H4 (cell line): Measurements from ENCODE around the gene TAMALIN. TPM values are rescaled to one million over a fixed set of nuclear protein-coding genes. Genes with fewer than 3 reads are reported as not detected.

Source experiments
- DNase-seq: peaks from one replicate; pipeline ENCODE4 v3.0.0-alpha.2; 2015; ENCODE audit warnings: low spot score
- total RNA-seq: library from RNA; depleted of rRNA; stranded (reverse); fragments of >200 nt; shearing (Covaris generic); gene quantifications from 2 replicates; pipeline ENCODE4 v1.2.3, GENCODE V29; 2014; rRNA removed

The TAMALIN gene
- total RNA-seq, 1 experiment from 2014 or later: 1.8 TPM

DNA sequence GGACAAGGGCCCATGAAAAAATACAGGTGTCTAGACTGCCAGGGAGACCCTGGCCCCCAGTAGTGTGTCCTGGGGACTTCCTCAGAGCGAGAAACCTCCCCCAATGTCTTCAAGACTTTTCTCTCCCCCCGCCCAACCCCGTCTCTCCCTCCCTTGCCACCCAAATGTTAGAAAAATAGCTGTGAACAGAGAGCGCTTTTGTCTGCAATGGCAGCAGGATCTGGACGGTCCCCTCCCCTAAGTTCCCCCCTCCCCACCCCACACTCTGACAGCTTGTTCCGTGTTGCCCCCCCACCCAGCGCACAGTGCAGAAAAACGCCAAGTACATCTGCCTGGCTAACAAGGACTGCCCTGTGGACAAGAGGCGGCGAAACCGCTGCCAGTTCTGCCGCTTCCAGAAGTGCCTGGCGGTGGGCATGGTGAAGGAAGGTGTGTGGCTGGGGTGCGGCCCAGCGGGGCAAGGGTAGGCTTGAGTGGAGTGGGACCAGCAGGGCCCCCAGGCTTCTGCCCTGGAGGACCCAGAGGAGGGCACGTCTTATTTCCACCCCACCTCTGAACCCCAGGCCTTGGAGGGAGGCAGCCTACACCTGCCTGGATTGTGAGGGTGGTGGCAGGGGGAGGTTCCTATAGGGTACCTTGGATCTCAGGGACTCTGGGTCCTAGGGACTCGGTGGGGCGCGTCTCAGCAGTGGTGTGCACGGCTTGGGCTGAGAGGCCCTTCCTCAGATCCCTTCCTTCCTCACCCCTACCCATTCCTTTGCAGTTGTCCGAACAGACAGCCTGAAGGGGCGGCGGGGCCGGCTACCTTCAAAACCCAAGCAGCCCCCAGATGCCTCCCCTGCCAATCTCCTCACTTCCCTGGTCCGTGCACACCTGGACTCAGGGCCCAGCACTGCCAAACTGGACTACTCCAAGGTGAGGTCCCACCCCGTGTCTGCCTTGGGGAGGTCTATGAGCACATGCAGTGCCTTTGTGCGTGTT lies 49.3 kb downstream of the TAMALIN start:
- DNase-seq: no peak

- DNase-seq: no peak
Observed at GRCh38 chr12:52056801-52057637, 50.3 kb downstream of the TAMALIN start.

GRCh38 chr12:52057638-52058576 lies 51.2 kb downstream of the TAMALIN start:
- no peak for DNase-seq

DNA sequence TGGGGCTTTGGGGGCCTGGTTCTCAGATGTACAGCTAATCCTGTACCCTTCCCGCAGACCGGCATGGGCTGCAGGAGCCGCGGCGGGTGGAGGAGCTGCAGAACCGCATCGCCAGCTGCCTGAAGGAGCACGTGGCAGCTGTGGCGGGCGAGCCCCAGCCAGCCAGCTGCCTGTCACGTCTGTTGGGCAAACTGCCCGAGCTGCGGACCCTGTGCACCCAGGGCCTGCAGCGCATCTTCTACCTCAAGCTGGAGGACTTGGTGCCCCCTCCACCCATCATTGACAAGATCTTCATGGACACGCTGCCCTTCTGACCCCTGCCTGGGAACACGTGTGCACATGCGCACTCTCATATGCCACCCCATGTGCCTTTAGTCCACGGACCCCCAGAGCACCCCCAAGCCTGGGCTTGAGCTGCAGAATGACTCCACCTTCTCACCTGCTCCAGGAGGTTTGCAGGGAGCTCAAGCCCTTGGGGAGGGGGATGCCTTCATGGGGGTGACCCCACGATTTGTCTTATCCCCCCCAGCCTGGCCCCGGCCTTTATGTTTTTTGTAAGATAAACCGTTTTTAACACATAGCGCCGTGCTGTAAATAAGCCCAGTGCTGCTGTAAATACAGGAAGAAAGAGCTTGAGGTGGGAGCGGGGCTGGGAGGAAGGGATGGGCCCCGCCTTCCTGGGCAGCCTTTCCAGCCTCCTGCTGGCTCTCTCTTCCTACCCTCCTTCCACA lies 52.0 kb downstream of the TAMALIN start:
- no peak for DNase-seq

DNA sequence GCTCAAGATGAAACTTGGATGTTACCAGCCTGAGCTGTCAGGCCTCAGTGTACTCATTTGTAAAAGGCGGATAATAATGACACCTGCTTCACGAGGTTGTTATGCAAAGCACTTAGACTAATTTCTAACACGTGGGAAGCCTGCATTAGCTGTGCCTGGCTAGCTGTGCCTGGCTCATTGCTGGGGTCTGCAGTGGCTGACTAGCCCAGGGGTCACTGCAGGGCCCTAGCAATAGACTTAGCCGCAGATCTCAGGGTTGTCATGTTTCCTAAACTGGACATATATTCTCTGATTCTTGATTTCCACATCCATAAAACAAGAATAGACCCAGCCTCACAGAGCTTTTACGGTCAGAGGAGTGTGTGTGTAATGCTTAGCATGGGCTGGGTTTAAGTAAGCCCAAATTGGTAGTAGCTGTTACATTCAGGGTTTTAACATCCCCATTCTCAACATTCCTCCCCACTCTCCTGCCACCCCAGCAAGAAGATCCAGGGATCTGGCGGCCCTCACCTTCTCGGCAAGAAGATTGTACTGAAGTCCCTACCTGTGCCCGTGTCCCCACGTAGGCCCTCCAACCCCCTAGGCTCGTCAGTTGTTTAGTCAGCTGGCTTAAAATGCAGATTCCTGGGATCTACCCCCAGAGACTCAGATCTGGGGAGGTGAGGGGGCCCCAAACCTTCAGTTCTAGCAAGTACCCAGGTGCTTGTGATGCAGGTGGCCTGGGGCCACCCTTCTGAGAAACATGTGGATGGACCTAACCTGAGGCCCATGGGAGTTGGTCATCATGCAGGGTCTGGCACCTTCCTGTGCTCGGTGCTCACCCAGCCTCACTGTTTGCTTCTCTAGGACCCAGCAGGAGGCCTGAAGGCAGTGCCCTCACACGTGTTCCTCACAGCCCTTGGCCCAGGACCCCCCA lies 53.1 kb downstream of the TAMALIN start:
- no peak for DNase-seq

DNA sequence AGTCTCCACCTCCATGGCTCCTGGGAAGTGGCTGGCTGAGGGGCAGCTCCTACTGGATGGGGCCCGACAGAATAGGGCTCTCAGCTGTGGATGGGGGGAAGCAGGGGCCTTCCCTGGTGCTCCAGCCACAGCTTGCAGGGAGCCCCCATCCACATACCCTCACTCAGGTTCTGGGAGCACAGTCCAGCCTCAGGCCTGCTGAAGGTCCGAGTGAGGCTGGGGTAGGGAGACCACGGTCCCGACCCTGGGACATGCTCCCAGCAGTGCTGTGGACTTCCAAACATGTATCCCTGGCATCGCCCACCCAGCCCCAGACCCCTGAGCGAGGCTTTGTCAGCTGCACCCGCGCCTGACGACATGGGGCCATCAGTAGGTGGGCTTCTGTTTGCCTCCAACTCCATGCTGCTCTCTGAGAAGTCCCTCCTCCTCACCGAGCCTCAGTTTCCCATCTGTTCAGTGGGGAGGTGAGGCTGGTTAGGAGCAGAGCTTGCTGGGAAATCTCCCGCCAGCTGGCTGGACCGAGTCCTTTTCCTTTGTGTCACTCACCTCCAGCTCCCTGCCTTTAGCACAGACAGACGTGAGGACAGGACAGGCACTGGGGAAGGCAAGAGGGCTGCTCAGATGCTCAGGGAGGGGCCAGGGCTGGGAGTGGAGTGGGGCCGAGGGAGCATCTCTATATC lies 53.9 kb downstream of the TAMALIN start:
- DNase-seq: no peak

DNA sequence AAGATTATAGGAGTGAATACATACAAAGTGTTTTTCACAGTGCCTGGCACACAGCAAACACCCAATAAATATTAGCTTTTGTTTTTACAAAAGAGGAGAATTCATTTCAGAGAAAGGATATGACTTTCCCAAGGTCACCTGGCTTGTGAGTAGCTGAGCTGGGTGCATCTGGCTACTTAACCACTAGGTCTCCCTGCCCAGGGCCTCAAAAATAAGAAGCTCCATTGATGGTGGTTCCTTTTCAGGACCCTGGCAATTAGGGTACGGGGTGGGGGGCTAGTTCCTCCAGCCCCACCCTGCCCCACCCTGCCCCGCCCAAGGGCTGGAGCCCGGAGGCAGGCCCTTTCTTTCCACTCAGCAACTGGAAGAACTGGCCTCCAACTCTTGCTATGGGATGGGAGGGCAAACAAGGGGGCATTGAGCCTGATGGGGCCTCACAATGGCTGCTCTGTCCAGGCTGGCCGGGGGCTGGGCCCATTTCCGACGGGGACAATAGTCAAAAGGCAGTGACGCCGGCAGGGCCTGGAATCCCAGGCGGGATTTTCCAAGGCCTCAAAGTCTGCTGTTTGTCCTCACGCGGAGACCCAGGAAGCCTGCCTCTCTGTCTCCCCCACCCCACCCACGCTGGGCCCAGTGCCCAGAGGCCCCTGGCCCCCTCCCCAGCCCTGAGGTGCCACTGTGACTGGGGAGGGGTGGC lies 54.9 kb downstream of the TAMALIN start:
- no peak for DNase-seq

- no peak for DNase-seq
Observed at GRCh38 chr12:52062167-52063081, 55.7 kb downstream of the TAMALIN start.

GRCh38 chr12:52063082-52063924 lies 56.6 kb downstream of the TAMALIN start:
- DNase-seq: no peak

- DNase-seq: peak; percentile 53
Observed at GRCh38 chr12:52063981-52064649, 57.4 kb downstream of the TAMALIN start.

Other genes starting within 250 kb of the TAMALIN start
- gene FIGNL2, start 158.2 kb upstream of the TAMALIN start, total RNA-seq: not detected in 2 replicates
- not detected in 2 replicates for gene ANKRD33, start 118.8 kb upstream of the TAMALIN start, total RNA-seq
- gene ACVRL1, start 99.4 kb upstream of the TAMALIN start, total RNA-seq: 4.1 and 4.8 TPM in 2 replicates
- gene ACVR1B, start 55.2 kb upstream of the TAMALIN start, total RNA-seq: 3.8 and 6.1 TPM in 2 replicates
- 0.16 and 0.54 TPM in 2 replicates for gene NR4A1, start 44.5 kb downstream of the TAMALIN start, total RNA-seq
- gene ATG101, start 63.0 kb downstream of the TAMALIN start, total RNA-seq: 57.5 and 63.0 TPM in 2 replicates
- gene SMIM41, start 72.8 kb downstream of the TAMALIN start, total RNA-seq: not detected in 2 replicates
- 4.7 and 6.9 TPM in 2 replicates for gene KRT80, start 185.1 kb downstream of the TAMALIN start, total RNA-seq
- 0.29 and 1.7 TPM in 2 replicates for gene KRT7, start 226.3 kb downstream of the TAMALIN start, total RNA-seq